OCI-LY7 (cell line): ENCODE data around the gene CCDC9B. TPM values are rescaled to one million over a fixed set of nuclear protein-coding genes. Genes with fewer than 3 reads are reported as not detected.

Experiments used
- BruUV-seq: library from RNA; stranded (reverse); fragments of 400-500 nt; replicated peaks from 2 replicates; lab custom pipeline; 2021; lab: Mats Ljungman, UMichigan
- CTCF ChIA-PET: fragments of 300-600 bp; sonication (Branson Sonifier 250); formaldehyde crosslinking; loops from one replicate; lab custom pipeline; 2022; ENCODE audit warnings: antibody characterized with exemption; ENCODE audit not compliant: unreplicated experiment; lab: Charles Lee
- POLR2A ChIA-PET: fragments of 300-600 bp; sonication (Branson Sonifier 250); formaldehyde crosslinking; loops from one replicate; lab custom pipeline; 2022; ENCODE audit warnings: antibody characterized with exemption; lab: Charles Lee
- DNase-seq: peaks from one replicate; pipeline ENCODE4 v3.0.0-alpha.2; 2015; ENCODE audit warnings: low spot score
- H2AFZ ChIP-seq: fragments of 200-600 bp; sonication (generic), shearing (Covaris generic); 2 replicates; pipeline ENCODE4 v1.6.1; 2014; ENCODE audit warnings: mild to moderate bottlenecking, antibody characterized with exemption, low read length, moderate library complexity
- H3K27ac ChIP-seq: fragments of 200-600 bp; sonication (generic); 2 replicates; pipeline ENCODE4 v1.5.1; 2014; ENCODE audit warnings: mixed run types, low read depth, mild to moderate bottlenecking, moderate library complexity, low read length, inconsistent platforms; ENCODE audit not compliant: poor library complexity, severe bottlenecking
- H3K36me3 ChIP-seq: fragments of 200-600 bp; sonication (generic); 2 replicates; pipeline ENCODE4 v1.6.1; 2014; ENCODE audit warnings: mild to moderate bottlenecking, antibody characterized with exemption, low read length, moderate library complexity, mixed read lengths; ENCODE audit not compliant: insufficient read depth
- H3K4me1 ChIP-seq: fragments of 200-600 bp; sonication (generic); 2 replicates; pipeline ENCODE4 v1.5.1; 2014; ENCODE audit warnings: mild to moderate bottlenecking, low read length; ENCODE audit not compliant: insufficient read depth, poor library complexity, severe bottlenecking
- H3K4me2 ChIP-seq: fragments of 200-600 bp; sonication (generic); 2 replicates; pipeline ENCODE4 v1.6.1; 2014; ENCODE audit warnings: mild to moderate bottlenecking, low read length
- H3K4me3 ChIP-seq: fragments of 200-600 bp; sonication (generic); 2 replicates; pipeline ENCODE4 v1.5.1; 2014; ENCODE audit warnings: mild to moderate bottlenecking, low read depth, low read length; ENCODE audit not compliant: poor library complexity, severe bottlenecking
- H3K79me2 ChIP-seq: fragments of 200-600 bp; sonication (generic); 2 replicates; pipeline ENCODE4 v1.6.1; 2016; ENCODE audit warnings: low read depth, mild to moderate bottlenecking, low read length, moderate library complexity, mixed read lengths; ENCODE audit not compliant: insufficient read depth
- H3K9me2 ChIP-seq: fragments of 200-600 bp; sonication (generic); 2 replicates; pipeline ENCODE4 v1.6.1; 2016; ENCODE audit warnings: mild to moderate bottlenecking, low read length, mixed read lengths; ENCODE audit not compliant: insufficient read depth
- H3K9me3 ChIP-seq: fragments of 200-600 bp; sonication (generic); 2 replicates; pipeline ENCODE4 v1.6.1; 2014; ENCODE audit warnings: mild to moderate bottlenecking, mixed run types, low read length, mixed read lengths
- H4K20me1 ChIP-seq: fragments of 200-600 bp; sonication (generic); 2 replicates; pipeline ENCODE4 v1.6.1; 2014; ENCODE audit warnings: mild to moderate bottlenecking, antibody characterized with exemption, low read length, moderate library complexity, mixed read lengths; ENCODE audit not compliant: insufficient read depth
- EZH2phosphoT487 ChIP-seq: fragments of 200-600 bp; sonication (generic); IDR thresholded peaks from 2 replicates; pipeline ENCODE4 v1.6.1; 2018; ENCODE audit warnings: low read depth, borderline replicate concordance, mild to moderate bottlenecking, mixed run types, antibody characterized with exemption, low read length, moderate library complexity, mixed read lengths
- intact Hi-C: fragments of 100-400 bp; cut with micrococcal nuclease; formaldehyde crosslinking; loops from one replicate; pipeline ENCODE4 v1.10.0; 2022; ENCODE audit not compliant: unreplicated experiment
- total RNA-seq, 2 experiments: library from RNA; depleted of rRNA in 1 of 2; stranded (reverse); fragments of >200 nt in 1 of 2; shearing (Covaris generic) in 1 of 2; gene quantifications; 2 replicates each; pipeline ENCODE4 v1.2.3, GENCODE V29; 2014 to 2022
- TF ChIP-seq, protein P1 (sequence below): fragments of 200-600 bp; sonication (generic); conservative IDR thresholded peaks from 2 replicates; pipeline ENCODE4 v1.5.1; 2014; ENCODE audit warnings: mild to moderate bottlenecking, antibody characterized with exemption, low read length, moderate library complexity, mixed read lengths

CCDC9B gene
- total RNA-seq, 2 experiments from 2014 or later, result 1.4 TPM; not detected in 1

GRCh38 chr15:40348474-40348870, 7.7 kb upstream of the CCDC9B start:
- BruUV-seq, result no TSS peak
- POLR2A ChIA-PET, result no interaction called here
- intact Hi-C loops, result no loop called here

GRCh38 chr15:40347559-40348473, 7.1 kb upstream of the CCDC9B start:
- Histone ChIP-seq H3K4me2 (no peak overlapping the region), H2AFZ (no peak overlapping the region), H3K79me2 (no peaks in the 10 kb centered on the region), H3K4me1 (peaks cover 4% of the 10 kb centered on the region), H3K9me2 (no peaks in the 10 kb centered on the region), H3K27ac (no peak overlapping the region), H3K4me3 (no peak overlapping the region), H4K20me1 (no peaks in the 10 kb centered on the region), H3K36me3 (no peaks in the 10 kb centered on the region), H3K9me3 (no peaks in the 10 kb centered on the region)
- BruUV-seq, result no TSS peak
- no peak for DNase-seq
- intact Hi-C loops, result no loop called here
- ChIA-PET CTCF (no interaction called here), POLR2A (no interaction called here)
- no peak for TF ChIP-seq EZH2phosphoT487
- TF ChIP-seq, protein P1, sequence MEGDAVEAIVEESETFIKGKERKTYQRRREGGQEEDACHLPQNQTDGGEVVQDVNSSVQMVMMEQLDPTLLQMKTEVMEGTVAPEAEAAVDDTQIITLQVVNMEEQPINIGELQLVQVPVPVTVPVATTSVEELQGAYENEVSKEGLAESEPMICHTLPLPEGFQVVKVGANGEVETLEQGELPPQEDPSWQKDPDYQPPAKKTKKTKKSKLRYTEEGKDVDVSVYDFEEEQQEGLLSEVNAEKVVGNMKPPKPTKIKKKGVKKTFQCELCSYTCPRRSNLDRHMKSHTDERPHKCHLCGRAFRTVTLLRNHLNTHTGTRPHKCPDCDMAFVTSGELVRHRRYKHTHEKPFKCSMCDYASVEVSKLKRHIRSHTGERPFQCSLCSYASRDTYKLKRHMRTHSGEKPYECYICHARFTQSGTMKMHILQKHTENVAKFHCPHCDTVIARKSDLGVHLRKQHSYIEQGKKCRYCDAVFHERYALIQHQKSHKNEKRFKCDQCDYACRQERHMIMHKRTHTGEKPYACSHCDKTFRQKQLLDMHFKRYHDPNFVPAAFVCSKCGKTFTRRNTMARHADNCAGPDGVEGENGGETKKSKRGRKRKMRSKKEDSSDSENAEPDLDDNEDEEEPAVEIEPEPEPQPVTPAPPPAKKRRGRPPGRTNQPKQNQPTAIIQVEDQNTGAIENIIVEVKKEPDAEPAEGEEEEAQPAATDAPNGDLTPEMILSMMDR, result no peak

More at GRCh38 chr15:40348474-40348870, 7.7 kb upstream of the CCDC9B start:
- no peak overlapping the region for H3K4me3 ChIP-seq
- no peak overlapping the region for H3K4me2 ChIP-seq
- H3K4me1 ChIP-seq, result peaks cover 4% of the 10 kb centered on the region
- no peak overlapping the region for H3K27ac ChIP-seq
- H4K20me1 ChIP-seq, result no peaks in the 10 kb centered on the region
- no peaks in the 10 kb centered on the region for H3K9me2 ChIP-seq
- no peak overlapping the region for H2AFZ ChIP-seq
- no peak for DNase-seq
- H3K79me2 ChIP-seq, result no peaks in the 10 kb centered on the region
- no peaks in the 10 kb centered on the region for H3K9me3 ChIP-seq
- CTCF ChIA-PET, result no interaction called here
- no peaks in the 10 kb centered on the region for H3K36me3 ChIP-seq
- TF ChIP-seq EZH2phosphoT487, result no peak
- TF ChIP-seq, protein P1, result no peak
